ENCODE data around the gene MYO1H.

- no peak for TF ChIP-seq POLR2A (IDR thresholded peaks at IDR 0.05; ENCODE audit: low read depth)
- TF ChIP-seq, protein P1, sequence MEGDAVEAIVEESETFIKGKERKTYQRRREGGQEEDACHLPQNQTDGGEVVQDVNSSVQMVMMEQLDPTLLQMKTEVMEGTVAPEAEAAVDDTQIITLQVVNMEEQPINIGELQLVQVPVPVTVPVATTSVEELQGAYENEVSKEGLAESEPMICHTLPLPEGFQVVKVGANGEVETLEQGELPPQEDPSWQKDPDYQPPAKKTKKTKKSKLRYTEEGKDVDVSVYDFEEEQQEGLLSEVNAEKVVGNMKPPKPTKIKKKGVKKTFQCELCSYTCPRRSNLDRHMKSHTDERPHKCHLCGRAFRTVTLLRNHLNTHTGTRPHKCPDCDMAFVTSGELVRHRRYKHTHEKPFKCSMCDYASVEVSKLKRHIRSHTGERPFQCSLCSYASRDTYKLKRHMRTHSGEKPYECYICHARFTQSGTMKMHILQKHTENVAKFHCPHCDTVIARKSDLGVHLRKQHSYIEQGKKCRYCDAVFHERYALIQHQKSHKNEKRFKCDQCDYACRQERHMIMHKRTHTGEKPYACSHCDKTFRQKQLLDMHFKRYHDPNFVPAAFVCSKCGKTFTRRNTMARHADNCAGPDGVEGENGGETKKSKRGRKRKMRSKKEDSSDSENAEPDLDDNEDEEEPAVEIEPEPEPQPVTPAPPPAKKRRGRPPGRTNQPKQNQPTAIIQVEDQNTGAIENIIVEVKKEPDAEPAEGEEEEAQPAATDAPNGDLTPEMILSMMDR (IDR thresholded peaks at IDR 0.05): no peak
- no peak for TF ChIP-seq POLR2AphosphoS5 (IDR thresholded peaks at IDR 0.05)
- no peak for TF ChIP-seq EP300 (IDR thresholded peaks at IDR 0.05)
Measured at GRCh38 chr12:109447482-109447881, 99.8 kb downstream of the MYO1H start.
